Measurements from ENCODE around the gene TP53INP2.
"Not testable (repeated sequence)": the region's sequence is repeated elsewhere in the genome, so short reads cannot be mapped to it uniquely, and the experiment has no call there.

TP53INP2 gene

GRCh38 chr20:34706302-34706875 lies 2.2 kb downstream of the TP53INP2 start:
- DNase-seq, result no peak

GRCh38 chr20:34706912-34707784 lies 3.0 kb downstream of the TP53INP2 start:
- DNase-seq, result no peak

GRCh38 chr20:34708621-34709043 lies 4.5 kb downstream of the TP53INP2 start:
- peak; percentile 60 for DNase-seq

GRCh38 chr20:34709044-34709830 lies 5.1 kb downstream of the TP53INP2 start:
- peak; percentile 74 for DNase-seq

- DNase-seq, result no peak
Measured at GRCh38 chr20:34709831-34710567, 5.9 kb downstream of the TP53INP2 start.

- no peak for DNase-seq
Measured at GRCh38 chr20:34710568-34710839, 6.4 kb downstream of the TP53INP2 start.

GRCh38 chr20:34710861-34711574 lies 6.9 kb downstream of the TP53INP2 start:
- DNase-seq, result no peak

GRCh38 chr20:34711813-34712430 lies 7.8 kb downstream of the TP53INP2 start:
- DNase-seq, result no peak

- no peak for DNase-seq
Measured at GRCh38 chr20:34712525-34713192, 8.5 kb downstream of the TP53INP2 start.

GRCh38 chr20:34713194-34713943 lies 9.2 kb downstream of the TP53INP2 start:
- no peak for DNase-seq

- DNase-seq, result not testable (repeated sequence)
Measured at GRCh38 chr20:34713944-34714515, 9.9 kb downstream of the TP53INP2 start.

- no peak for DNase-seq
Measured at GRCh38 chr20:34715384-34715783, 11.2 kb downstream of the TP53INP2 start.

GRCh38 chr20:34716921-34717229 lies 12.7 kb downstream of the TP53INP2 start:
- no peak for DNase-seq

GRCh38 chr20:34717230-34718095 lies 13.3 kb downstream of the TP53INP2 start:
- no peak for DNase-seq

GRCh38 chr20:34719242-34720017 lies 15.3 kb downstream of the TP53INP2 start:
- not testable (repeated sequence) for DNase-seq

GRCh38 chr20:34720266-34720665 lies 16.1 kb downstream of the TP53INP2 start:
- DNase-seq, result no peak

- not testable (repeated sequence) for DNase-seq
Measured at GRCh38 chr20:34722560-34722959, 18.4 kb downstream of the TP53INP2 start.

GRCh38 chr20:34724172-34724571 lies 20.0 kb downstream of the TP53INP2 start:
- DNase-seq, result no peak

GRCh38 chr20:34729416-34729815 lies 25.3 kb downstream of the TP53INP2 start:
- DNase-seq, result no peak

Data from activated naive CD4-positive, alpha-beta T cell treated with anti-CD3 and anti-CD28 coated beads, Interleukin-2, amount 50 U/mL, for 16 hours (primary cell).